ENCODE measurements around the gene BMP6.

Gene BMP6

GRCh38 chr6:7902221-7902620, 176.3 kb downstream of the BMP6 start:
- H3K9me3 Mint-ChIP-seq, result no peaks in the 10 kb centered on the region
- H3K36me3 Mint-ChIP-seq (ENCODE audit: low read depth), result peaks cover 47% of the 10 kb centered on the region
- no peak overlapping the region for H3K4me3 Mint-ChIP-seq
- H3K27ac Mint-ChIP-seq, result no peak overlapping the region
- no peaks in the 10 kb centered on the region for H3K27me3 Mint-ChIP-seq (ENCODE audit: low read depth, poor library complexity)
- H3K4me1 Mint-ChIP-seq, result no peaks in the 10 kb centered on the region
- no peak for DNase-seq
- TF ChIP-seq, protein P1, sequence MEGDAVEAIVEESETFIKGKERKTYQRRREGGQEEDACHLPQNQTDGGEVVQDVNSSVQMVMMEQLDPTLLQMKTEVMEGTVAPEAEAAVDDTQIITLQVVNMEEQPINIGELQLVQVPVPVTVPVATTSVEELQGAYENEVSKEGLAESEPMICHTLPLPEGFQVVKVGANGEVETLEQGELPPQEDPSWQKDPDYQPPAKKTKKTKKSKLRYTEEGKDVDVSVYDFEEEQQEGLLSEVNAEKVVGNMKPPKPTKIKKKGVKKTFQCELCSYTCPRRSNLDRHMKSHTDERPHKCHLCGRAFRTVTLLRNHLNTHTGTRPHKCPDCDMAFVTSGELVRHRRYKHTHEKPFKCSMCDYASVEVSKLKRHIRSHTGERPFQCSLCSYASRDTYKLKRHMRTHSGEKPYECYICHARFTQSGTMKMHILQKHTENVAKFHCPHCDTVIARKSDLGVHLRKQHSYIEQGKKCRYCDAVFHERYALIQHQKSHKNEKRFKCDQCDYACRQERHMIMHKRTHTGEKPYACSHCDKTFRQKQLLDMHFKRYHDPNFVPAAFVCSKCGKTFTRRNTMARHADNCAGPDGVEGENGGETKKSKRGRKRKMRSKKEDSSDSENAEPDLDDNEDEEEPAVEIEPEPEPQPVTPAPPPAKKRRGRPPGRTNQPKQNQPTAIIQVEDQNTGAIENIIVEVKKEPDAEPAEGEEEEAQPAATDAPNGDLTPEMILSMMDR (IDR thresholded peaks at IDR 0.05), result no peak

GRCh38 chr6:7902867-7903266, 177.0 kb downstream of the BMP6 start:
- H3K4me1 Mint-ChIP-seq, result peaks cover 6% of the 10 kb centered on the region
- no peaks in the 10 kb centered on the region for H3K27me3 Mint-ChIP-seq (ENCODE audit: low read depth, poor library complexity)
- TF ChIP-seq, protein P1 (IDR thresholded peaks at IDR 0.05), result no peak
- no peak overlapping the region for H3K27ac Mint-ChIP-seq
- H3K9me3 Mint-ChIP-seq, result no peaks in the 10 kb centered on the region
- H3K4me3 Mint-ChIP-seq, result no peak overlapping the region
- H3K36me3 Mint-ChIP-seq (ENCODE audit: low read depth), result peaks cover 41% of the 10 kb centered on the region
- DNase-seq, result no peak

DNA sequence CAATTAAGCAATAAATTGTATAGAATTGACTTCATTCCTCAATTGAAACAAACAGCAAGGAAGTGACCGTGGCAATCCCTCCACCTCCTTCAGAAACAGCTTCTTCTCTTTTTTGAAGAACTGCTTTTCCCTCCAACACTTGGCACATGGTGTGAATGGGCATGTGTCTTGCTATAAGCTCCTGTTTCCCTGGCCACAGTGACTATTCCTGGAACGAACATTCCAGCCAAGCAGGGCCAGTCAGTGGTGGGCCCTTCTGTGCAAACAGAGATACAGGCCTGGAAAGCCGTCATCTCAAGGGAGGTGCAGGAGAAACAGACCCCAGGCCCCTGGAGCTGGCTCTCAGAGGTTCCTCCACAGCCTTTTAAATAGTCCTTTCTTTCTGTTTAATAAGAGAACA, 177.8 kb downstream of the BMP6 start:
- Mint-ChIP-seq H3K36me3 (ENCODE audit: low read depth) (peaks cover 33% of the 10 kb centered on the region), H3K9me3 (no peaks in the 10 kb centered on the region), H3K27ac (no peak overlapping the region), H3K4me3 (no peak overlapping the region), H3K4me1 (peaks cover 11% of the 10 kb centered on the region), H3K27me3 (ENCODE audit: low read depth, poor library complexity) (peaks cover under 1% of the 10 kb centered on the region)
- no peak for DNase-seq
- TF ChIP-seq, protein P1 (IDR thresholded peaks at IDR 0.05), result no peak

GRCh38 chr6:7904654-7905319, 178.9 kb downstream of the BMP6 start:
- Mint-ChIP-seq H3K4me1 (peaks cover 21% of the 10 kb centered on the region), H3K27ac (no peak overlapping the region), H3K9me3 (no peaks in the 10 kb centered on the region), H3K27me3 (ENCODE audit: low read depth, poor library complexity) (peaks cover 5% of the 10 kb centered on the region), H3K4me3 (no peak overlapping the region), H3K36me3 (ENCODE audit: low read depth) (peaks cover 30% of the 10 kb centered on the region)
- DNase-seq, result no peak
- TF ChIP-seq, protein P1 (IDR thresholded peaks at IDR 0.05), result no peak

- Mint-ChIP-seq H3K9me3 (no peaks in the 10 kb centered on the region), H3K36me3 (ENCODE audit: low read depth) (peaks cover 30% of the 10 kb centered on the region), H3K27me3 (ENCODE audit: low read depth, poor library complexity) (peaks cover 5% of the 10 kb centered on the region), H3K27ac (no peak overlapping the region), H3K4me1 (peaks cover 21% of the 10 kb centered on the region), H3K4me3 (no peak overlapping the region)
- no peak for DNase-seq
- TF ChIP-seq, protein P1 (IDR thresholded peaks at IDR 0.05), result no peak
These were observed 179.5 kb downstream of the BMP6 start for GRCh38 chr6:7905416-7905815.

DNA sequence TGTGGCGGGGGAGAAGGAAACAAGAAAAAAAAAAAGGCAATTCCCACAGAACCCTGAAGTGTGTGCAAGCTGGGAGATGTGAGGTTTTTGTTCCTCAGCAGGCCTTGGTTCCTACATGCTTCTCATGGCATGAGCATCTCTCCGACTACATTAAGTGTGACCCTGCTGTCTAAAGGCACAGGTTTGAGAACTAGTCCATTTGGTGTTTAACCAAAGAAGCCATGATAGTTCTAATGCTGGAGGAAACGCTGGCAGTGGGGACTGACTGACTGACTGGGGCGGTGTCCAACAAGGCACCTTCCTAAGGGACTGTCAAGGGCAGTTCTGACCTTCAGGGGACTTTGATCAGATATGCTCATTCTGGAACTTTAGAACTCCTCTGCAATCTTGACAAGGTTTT, 180.8 kb downstream of the BMP6 start:
- no peaks in the 10 kb centered on the region for H3K9me3 Mint-ChIP-seq
- H3K27me3 Mint-ChIP-seq (ENCODE audit: low read depth, poor library complexity), result peaks cover 5% of the 10 kb centered on the region
- no peak overlapping the region for H3K27ac Mint-ChIP-seq
- TF ChIP-seq, protein P1 (IDR thresholded peaks at IDR 0.05), result no peak
- H3K36me3 Mint-ChIP-seq (ENCODE audit: low read depth), result peaks cover 19% of the 10 kb centered on the region
- DNase-seq, result no peak
- peaks cover 21% of the 10 kb centered on the region for H3K4me1 Mint-ChIP-seq
- no peak overlapping the region for H3K4me3 Mint-ChIP-seq
